ENCODE results near the gene PARD6G. TPM values are rescaled to one million over a fixed set of nuclear protein-coding genes. Genes with fewer than 3 reads are reported as not detected.
"Not testable (repeated sequence)": the region's sequence is repeated elsewhere in the genome, so short reads cannot be mapped to it uniquely, and the experiment has no call there.

Gene PARD6G
- polyA plus RNA-seq, 4 donors = 0.45 to 4.9 (median 2.8) TPM

- DNase-seq (no peak), FAIRE-seq (no peak)
- H3K36me3 ChIP-seq (ENCODE audit: control insufficient read depth in 3 of 3, insufficient read depth in 2 of 3, low read depth in 1 of 3, low read length in 3 of 3) = peaks cover 0 to 2% (median 0%) of the 10 kb centered on the region in 3 donors
- no peaks in the 10 kb centered on the region for H3K4me1 ChIP-seq (ENCODE audit: control insufficient read depth in 3 of 3, insufficient read depth in 2 of 3, low read depth in 1 of 3, low read length in 2 of 3)
- H3K4me3 ChIP-seq (ENCODE audit: low read depth in 1 of 3, low read length in 3 of 3) = no peak overlapping the region
- H3K27ac ChIP-seq (ENCODE audit: low read depth in 1 of 3, low read length in 2 of 3) = no peak overlapping the region
- no peaks in the 10 kb centered on the region for H3K9me3 ChIP-seq (ENCODE audit: control insufficient read depth in 2 of 2, insufficient read depth in 1 of 2, low read depth in 1 of 2, low read length in 1 of 2)
- WGBS, 3 donors = 84 to 88% (median 87%) methylated on average over 16 to 18 of the region's 18 CpGs
- H3K27me3 ChIP-seq (ENCODE audit: control insufficient read depth in 3 of 3, insufficient read depth in 3 of 3, low read length in 3 of 3) = no peaks in the 10 kb centered on the region
Measured at GRCh38 chr18:80228051-80228848, 19.1 kb downstream of the PARD6G start.

DNA sequence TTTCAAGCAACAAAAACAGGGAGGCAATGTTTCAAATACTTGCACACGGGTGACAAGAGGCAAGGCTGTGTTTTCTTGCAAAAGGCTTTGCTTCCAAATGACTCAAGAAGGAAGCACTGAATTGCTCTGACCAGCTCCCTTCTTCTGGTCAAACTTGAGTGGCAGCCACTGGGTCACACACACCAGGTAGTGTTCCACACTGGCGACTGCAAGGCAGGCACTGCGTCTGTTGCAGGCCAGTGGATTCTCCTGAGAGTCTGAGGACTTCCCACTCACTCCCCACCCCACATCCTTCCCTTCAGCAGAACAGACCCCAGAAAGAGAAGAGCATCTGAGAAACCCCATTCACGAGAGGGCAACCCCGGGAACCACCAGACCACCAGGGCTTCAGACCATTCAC, 19.8 kb downstream of the PARD6G start:
- H3K27me3 ChIP-seq (ENCODE audit: control insufficient read depth in 3 of 3, insufficient read depth in 3 of 3, low read length in 3 of 3) = no peaks in the 10 kb centered on the region
- no peaks in the 10 kb centered on the region for H3K4me1 ChIP-seq (ENCODE audit: control insufficient read depth in 3 of 3, insufficient read depth in 2 of 3, low read depth in 1 of 3, low read length in 2 of 3)
- H3K27ac ChIP-seq (ENCODE audit: low read depth in 1 of 3, low read length in 2 of 3) = no peak overlapping the region
- FAIRE-seq (no peak), DNase-seq (no peak)
- no peaks in the 10 kb centered on the region for H3K9me3 ChIP-seq (ENCODE audit: control insufficient read depth in 2 of 2, insufficient read depth in 1 of 2, low read depth in 1 of 2, low read length in 1 of 2)
- no peak overlapping the region for H3K4me3 ChIP-seq (ENCODE audit: low read depth in 1 of 3, low read length in 3 of 3)
- H3K36me3 ChIP-seq (ENCODE audit: control insufficient read depth in 3 of 3, insufficient read depth in 2 of 3, low read depth in 1 of 3, low read length in 3 of 3) = peaks cover 0 to 2% (median 0%) of the 10 kb centered on the region in 3 donors
- 80 to 87% (median 82%) methylated on average over 5 of the region's 5 CpGs for WGBS, 3 donors

GRCh38 chr18:80225685-80226084, 21.6 kb downstream of the PARD6G start:
- FAIRE-seq (no peak), DNase-seq (no peak)
- H3K4me3 ChIP-seq (ENCODE audit: low read depth in 1 of 3, low read length in 3 of 3) = no peak overlapping the region
- 59 to 67% (median 59%) methylated on average over 4 of the region's 4 CpGs for WGBS, 3 donors
- no peaks in the 10 kb centered on the region for H3K27me3 ChIP-seq (ENCODE audit: control insufficient read depth in 3 of 3, insufficient read depth in 3 of 3, low read length in 3 of 3)
- no peaks in the 10 kb centered on the region for H3K4me1 ChIP-seq (ENCODE audit: control insufficient read depth in 3 of 3, insufficient read depth in 2 of 3, low read depth in 1 of 3, low read length in 2 of 3)
- H3K27ac ChIP-seq (ENCODE audit: low read depth in 1 of 3, low read length in 2 of 3) = no peak overlapping the region
- H3K36me3 ChIP-seq (ENCODE audit: control insufficient read depth in 3 of 3, insufficient read depth in 2 of 3, low read depth in 1 of 3, low read length in 3 of 3) = peaks cover 0 to 2% (median 0%) of the 10 kb centered on the region in 3 donors
- no peaks in the 10 kb centered on the region for H3K9me3 ChIP-seq (ENCODE audit: control insufficient read depth in 2 of 2, insufficient read depth in 1 of 2, low read depth in 1 of 2, low read length in 1 of 2)

- H3K27me3 ChIP-seq (ENCODE audit: control insufficient read depth in 3 of 3, insufficient read depth in 3 of 3, low read length in 3 of 3) = no peaks in the 10 kb centered on the region
- H3K4me3 ChIP-seq (ENCODE audit: low read depth in 1 of 3, low read length in 3 of 3) = no peak overlapping the region
- WGBS, 3 donors = 48 to 59% (median 56%) methylated on average over 4 of the region's 4 CpGs
- no peak overlapping the region for H3K27ac ChIP-seq (ENCODE audit: low read depth in 1 of 3, low read length in 2 of 3)
- no peaks in the 10 kb centered on the region for H3K4me1 ChIP-seq (ENCODE audit: control insufficient read depth in 3 of 3, insufficient read depth in 2 of 3, low read depth in 1 of 3, low read length in 2 of 3)
- FAIRE-seq = no peak
- no peaks in the 10 kb centered on the region for H3K36me3 ChIP-seq (ENCODE audit: control insufficient read depth in 3 of 3, insufficient read depth in 2 of 3, low read depth in 1 of 3, low read length in 3 of 3)
- peaks cover 0 to 2% of the 10 kb centered on the region in 2 donors for H3K9me3 ChIP-seq (ENCODE audit: control insufficient read depth in 2 of 2, insufficient read depth in 1 of 2, low read depth in 1 of 2, low read length in 1 of 2)
- DNase-seq = no peak
Measured at GRCh38 chr18:80223581-80224148, 23.6 kb downstream of the PARD6G start.

- H3K4me3 ChIP-seq (ENCODE audit: low read depth in 1 of 3, low read length in 3 of 3); FAIRE-seq; DNase-seq; H3K27ac ChIP-seq (ENCODE audit: low read depth in 1 of 3, low read length in 2 of 3); H3K36me3 ChIP-seq (ENCODE audit: control insufficient read depth in 3 of 3, insufficient read depth in 2 of 3, low read depth in 1 of 3, low read length in 3 of 3); H3K27me3 ChIP-seq (ENCODE audit: control insufficient read depth in 3 of 3, insufficient read depth in 3 of 3, low read length in 3 of 3); H3K4me1 ChIP-seq (ENCODE audit: control insufficient read depth in 3 of 3, insufficient read depth in 2 of 3, low read depth in 1 of 3, low read length in 2 of 3); H3K9me3 ChIP-seq (ENCODE audit: control insufficient read depth in 2 of 2, insufficient read depth in 1 of 2, low read depth in 1 of 2, low read length in 1 of 2): not testable (repeated sequence)
- 79 to 89% (median 87%) methylated on average over 4 of the region's 4 CpGs for WGBS, 3 donors
Measured at GRCh38 chr18:80219488-80219887, 27.8 kb downstream of the PARD6G start.

DNA sequence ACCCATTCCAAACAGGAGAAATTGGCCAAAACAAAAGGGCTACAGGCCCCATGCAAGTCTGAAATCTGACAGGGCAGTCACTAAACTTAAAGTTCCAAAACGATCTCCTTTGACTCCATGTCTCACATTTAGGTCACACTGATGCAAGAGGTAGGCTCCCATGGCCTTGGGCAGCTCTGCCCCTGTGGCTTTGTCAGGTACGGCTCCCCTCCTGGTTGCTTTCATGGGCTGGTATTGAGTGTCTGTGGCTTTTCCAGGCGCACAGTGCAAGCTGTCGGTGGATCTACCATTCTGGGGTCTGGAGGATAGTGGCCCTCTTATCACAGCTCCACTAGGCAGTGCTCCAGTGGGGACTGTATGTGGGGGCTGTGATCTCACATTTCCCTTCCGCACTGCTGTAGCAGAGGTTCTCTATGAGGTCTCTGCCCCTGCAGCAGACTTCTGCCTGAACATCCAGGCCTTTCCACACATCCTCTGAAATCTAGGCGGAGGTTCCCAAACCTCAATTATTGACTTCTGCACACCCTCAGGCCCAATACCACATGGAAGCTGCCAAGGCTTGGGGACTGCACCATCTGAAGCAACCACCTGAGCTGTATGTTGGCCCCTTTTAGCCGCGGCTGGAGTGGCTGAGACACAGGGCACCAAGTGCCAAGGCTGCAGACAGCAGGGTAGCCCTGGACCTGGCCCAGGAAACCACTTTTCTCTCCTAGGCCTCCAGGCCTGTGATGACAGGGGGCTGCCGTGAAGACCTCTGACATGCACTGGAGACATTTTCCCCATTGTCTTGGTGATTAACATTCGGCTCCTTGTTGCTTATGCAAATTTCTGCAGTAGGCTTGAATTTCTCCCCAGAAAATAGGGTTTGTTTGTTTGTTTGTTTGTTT, 28.7 kb downstream of the PARD6G start:
- DNase-seq (no peak), FAIRE-seq (no peak)
- WGBS, 3 donors = 92 to 94% (median 93%) methylated on average over 10 of the region's 10 CpGs
- Histone ChIP-seq H3K27me3 (ENCODE audit: control insufficient read depth in 3 of 3, insufficient read depth in 3 of 3, low read length in 3 of 3) (no peaks in the 10 kb centered on the region), H3K27ac (ENCODE audit: low read depth in 1 of 3, low read length in 2 of 3) (no peak overlapping the region), H3K4me3 (ENCODE audit: low read depth in 1 of 3, low read length in 3 of 3) (no peak overlapping the region), H3K36me3 (ENCODE audit: control insufficient read depth in 3 of 3, insufficient read depth in 2 of 3, low read depth in 1 of 3, low read length in 3 of 3) (no peaks in the 10 kb centered on the region), H3K4me1 (ENCODE audit: control insufficient read depth in 3 of 3, insufficient read depth in 2 of 3, low read depth in 1 of 3, low read length in 2 of 3) (no peaks in the 10 kb centered on the region), H3K9me3 (ENCODE audit: control insufficient read depth in 2 of 2, insufficient read depth in 1 of 2, low read depth in 1 of 2, low read length in 1 of 2) (peaks cover 0 to 5% of the 10 kb centered on the region in 2 donors)

- Histone ChIP-seq H3K4me3 (ENCODE audit: low read depth in 1 of 3, low read length in 3 of 3) (no peak overlapping the region), H3K36me3 (ENCODE audit: control insufficient read depth in 3 of 3, insufficient read depth in 2 of 3, low read depth in 1 of 3, low read length in 3 of 3) (no peaks in the 10 kb centered on the region), H3K4me1 (ENCODE audit: control insufficient read depth in 3 of 3, insufficient read depth in 2 of 3, low read depth in 1 of 3, low read length in 2 of 3) (no peaks in the 10 kb centered on the region), H3K27me3 (ENCODE audit: control insufficient read depth in 3 of 3, insufficient read depth in 3 of 3, low read length in 3 of 3) (no peaks in the 10 kb centered on the region), H3K9me3 (ENCODE audit: control insufficient read depth in 2 of 2, insufficient read depth in 1 of 2, low read depth in 1 of 2, low read length in 1 of 2) (peaks cover 0 to 3% of the 10 kb centered on the region in 2 donors), H3K27ac (ENCODE audit: low read depth in 1 of 3, low read length in 2 of 3) (no peak overlapping the region)
- peak in 1 of 2 donors; percentile 33 for DNase-seq
- FAIRE-seq = no peak
- WGBS, 3 donors = 48 to 64% (median 58%) methylated on average over 2 of the region's 2 CpGs
Measured at GRCh38 chr18:80213182-80213581, 34.1 kb downstream of the PARD6G start.

DNA sequence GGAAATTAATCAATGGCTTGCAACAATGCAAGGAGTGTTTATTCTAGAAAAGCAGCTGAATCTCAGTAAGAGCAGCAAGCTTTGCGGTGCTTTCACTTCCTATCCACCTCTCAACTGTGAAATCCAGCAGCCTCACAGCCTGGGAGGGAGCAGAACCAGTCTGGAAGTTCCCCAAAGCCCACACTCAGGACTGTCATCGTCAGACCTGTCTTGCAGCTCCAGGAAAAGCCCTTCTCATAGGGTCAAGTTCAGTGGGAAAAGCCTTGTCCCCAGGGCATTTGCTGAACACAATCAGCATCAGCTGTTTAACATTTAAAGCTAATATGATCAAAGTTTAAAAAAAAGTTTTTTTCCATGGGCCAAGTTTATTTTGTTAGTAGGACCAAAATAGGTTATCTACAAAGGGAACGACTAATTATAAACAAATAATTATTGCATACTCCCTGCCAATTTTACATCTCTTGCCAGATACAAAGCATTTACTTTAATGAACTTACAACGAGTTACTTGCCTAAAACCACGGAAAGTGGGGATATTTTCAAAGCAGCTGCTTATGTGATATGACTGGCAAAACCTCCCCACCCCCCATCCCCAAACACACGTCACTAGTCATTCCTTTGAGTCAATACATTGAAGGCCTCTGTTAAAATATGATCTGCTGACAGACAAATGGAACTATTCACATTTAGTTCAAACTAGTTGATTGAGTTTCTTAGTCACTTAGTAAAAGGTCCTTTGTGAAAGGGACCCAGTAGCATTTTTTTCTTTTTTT, 36.8 kb downstream of the PARD6G start:
- Histone ChIP-seq H3K27ac (ENCODE audit: low read depth in 1 of 3, low read length in 2 of 3) (no peak overlapping the region), H3K4me3 (ENCODE audit: low read depth in 1 of 3, low read length in 3 of 3) (no peak overlapping the region), H3K27me3 (ENCODE audit: control insufficient read depth in 3 of 3, insufficient read depth in 3 of 3, low read length in 3 of 3) (no peaks in the 10 kb centered on the region), H3K9me3 (ENCODE audit: control insufficient read depth in 2 of 2, insufficient read depth in 1 of 2, low read depth in 1 of 2, low read length in 1 of 2) (peaks cover 0 to 3% of the 10 kb centered on the region in 2 donors), H3K36me3 (ENCODE audit: control insufficient read depth in 3 of 3, insufficient read depth in 2 of 3, low read depth in 1 of 3, low read length in 3 of 3) (no peaks in the 10 kb centered on the region), H3K4me1 (ENCODE audit: control insufficient read depth in 3 of 3, insufficient read depth in 2 of 3, low read depth in 1 of 3, low read length in 2 of 3) (no peaks in the 10 kb centered on the region)
- 36 to 47% (median 37%) methylated on average over 6 of the region's 6 CpGs for WGBS, 3 donors
- FAIRE-seq (no peak), DNase-seq (no peak)

Data from small intestine (tissue), 7 donors.